ENCODE data around the gene PAQR8. TPM values are rescaled to one million over a fixed set of nuclear protein-coding genes. Genes with fewer than 3 reads are reported as not detected.
"Not testable (repeated sequence)": the region's sequence is repeated elsewhere in the genome, so short reads cannot be mapped to it uniquely, and the experiment has no call there.

The PAQR8 gene
- total and polyA plus RNA-seq, 5 donors from 2014 or later, result 5.4 to 18.5 (median 13.2) TPM

- Histone ChIP-seq H3K27ac (ENCODE audit: insufficient read depth, low read length, poor library complexity, severe bottlenecking) (no peak overlapping the region), H3K27me3 (ENCODE audit: control insufficient read depth, insufficient read depth, low read length) (peaks cover 4% of the 10 kb centered on the region), H3K36me3 (ENCODE audit: control insufficient read depth, insufficient read depth, low read length) (no peaks in the 10 kb centered on the region), H3K9me3 (ENCODE audit: control insufficient read depth in 2 of 2, low read length in 2 of 2) (no peaks in the 10 kb centered on the region), H3K4me3 (ENCODE audit: low read depth, low read length) (no peak overlapping the region), H3K4me1 (ENCODE audit: control insufficient read depth, insufficient read depth, low read length, poor library complexity, severe bottlenecking) (peaks cover 7% of the 10 kb centered on the region)
- no peak for DNase-seq
- no peaks in the 10 kb centered on the region for H3K9me3 Mint-ChIP-seq
- H3K4me3 Mint-ChIP-seq, result no peak overlapping the region
- peaks cover 0 to 4% (median 0%) of the 10 kb centered on the region in 4 donors for H3K4me1 Mint-ChIP-seq
- H3K36me3 Mint-ChIP-seq, result no peaks in the 10 kb centered on the region
- no peak overlapping the region for H3K27ac Mint-ChIP-seq
- ATAC-seq (ENCODE audit: low read depth in 2 of 2), result no peak
- peaks cover 5% of the 10 kb centered on the region for H3K27me3 Mint-ChIP-seq
Observed at GRCh38 chr6:52423448-52423847, 61.5 kb downstream of the PAQR8 start.

- no peaks in the 10 kb centered on the region for H3K36me3 ChIP-seq (ENCODE audit: control insufficient read depth, insufficient read depth, low read length)
- no peak for DNase-seq
- Mint-ChIP-seq H3K27ac (no peak overlapping the region), H3K9me3 (no peaks in the 10 kb centered on the region), H3K4me3 (no peak overlapping the region), H3K36me3 (no peaks in the 10 kb centered on the region), H3K4me1 (no peaks in the 10 kb centered on the region), H3K27me3 (peaks cover 5% of the 10 kb centered on the region)
- no peak overlapping the region for H3K27ac ChIP-seq (ENCODE audit: insufficient read depth, low read length, poor library complexity, severe bottlenecking)
- H3K27me3 ChIP-seq (ENCODE audit: control insufficient read depth, insufficient read depth, low read length), result peaks cover 4% of the 10 kb centered on the region
- H3K4me3 ChIP-seq (ENCODE audit: low read depth, low read length), result no peak overlapping the region
- no peaks in the 10 kb centered on the region for H3K9me3 ChIP-seq (ENCODE audit: control insufficient read depth in 2 of 2, low read length in 2 of 2)
- ATAC-seq (ENCODE audit: low read depth in 2 of 2), result no peak
- H3K4me1 ChIP-seq (ENCODE audit: control insufficient read depth, insufficient read depth, low read length, poor library complexity, severe bottlenecking), result peaks cover 7% of the 10 kb centered on the region
Observed at GRCh38 chr6:52423971-52424381, 62.0 kb downstream of the PAQR8 start.

- no peaks in the 10 kb centered on the region for H3K4me1 Mint-ChIP-seq
- Histone ChIP-seq H3K4me3 (ENCODE audit: low read depth, low read length) (no peak overlapping the region), H3K4me1 (ENCODE audit: control insufficient read depth, insufficient read depth, low read length, poor library complexity, severe bottlenecking) (peaks cover 7% of the 10 kb centered on the region), H3K27me3 (ENCODE audit: control insufficient read depth, insufficient read depth, low read length) (peaks cover 4% of the 10 kb centered on the region), H3K36me3 (ENCODE audit: control insufficient read depth, insufficient read depth, low read length) (no peaks in the 10 kb centered on the region), H3K27ac (ENCODE audit: insufficient read depth, low read length, poor library complexity, severe bottlenecking) (no peak overlapping the region), H3K9me3 (ENCODE audit: control insufficient read depth in 2 of 2, low read length in 2 of 2) (no peaks in the 10 kb centered on the region)
- H3K27ac Mint-ChIP-seq, result no peak overlapping the region
- H3K36me3 Mint-ChIP-seq, result no peaks in the 10 kb centered on the region
- H3K4me3 Mint-ChIP-seq, result no peak overlapping the region
- H3K9me3 Mint-ChIP-seq, result no peaks in the 10 kb centered on the region
- ATAC-seq (ENCODE audit: low read depth in 2 of 2) (no peak), DNase-seq (no peak)
- H3K27me3 Mint-ChIP-seq, result peaks cover 5% of the 10 kb centered on the region
Observed at GRCh38 chr6:52424513-52424912, 62.6 kb downstream of the PAQR8 start.

GRCh38 chr6:52426667-52427066 lies 64.7 kb downstream of the PAQR8 start:
- Histone ChIP-seq H3K27me3 (ENCODE audit: control insufficient read depth, insufficient read depth, low read length) (peaks cover 2% of the 10 kb centered on the region), H3K4me1 (ENCODE audit: control insufficient read depth, insufficient read depth, low read length, poor library complexity, severe bottlenecking) (no peaks in the 10 kb centered on the region), H3K27ac (ENCODE audit: insufficient read depth, low read length, poor library complexity, severe bottlenecking) (no peak overlapping the region), H3K9me3 (ENCODE audit: control insufficient read depth in 2 of 2, low read length in 2 of 2) (no peaks in the 10 kb centered on the region), H3K4me3 (ENCODE audit: low read depth, low read length) (no peak overlapping the region), H3K36me3 (ENCODE audit: control insufficient read depth, insufficient read depth, low read length) (no peaks in the 10 kb centered on the region)
- H3K9me3 Mint-ChIP-seq, result peaks cover 0 to 2% (median 0%) of the 10 kb centered on the region in 7 donors
- no peak for DNase-seq
- no peak overlapping the region for H3K4me3 Mint-ChIP-seq
- H3K27me3 Mint-ChIP-seq, result peaks cover 14% of the 10 kb centered on the region
- peaks cover 3% of the 10 kb centered on the region for H3K36me3 Mint-ChIP-seq
- ATAC-seq (ENCODE audit: low read depth in 2 of 2), result no peak
- peaks cover 0 to 6% (median 3%) of the 10 kb centered on the region in 4 donors for H3K4me1 Mint-ChIP-seq
- no peak overlapping the region for H3K27ac Mint-ChIP-seq

GRCh38 chr6:52433294-52433693 lies 71.3 kb downstream of the PAQR8 start:
- H3K27me3 ChIP-seq (ENCODE audit: control insufficient read depth, insufficient read depth, low read length); H3K4me3 ChIP-seq (ENCODE audit: low read depth, low read length); H3K9me3 ChIP-seq (ENCODE audit: control insufficient read depth in 2 of 2, low read length in 2 of 2); DNase-seq; H3K9me3 Mint-ChIP-seq; H3K4me3 Mint-ChIP-seq; H3K27ac ChIP-seq (ENCODE audit: insufficient read depth, low read length, poor library complexity, severe bottlenecking); H3K4me1 Mint-ChIP-seq; H3K4me1 ChIP-seq (ENCODE audit: control insufficient read depth, insufficient read depth, low read length, poor library complexity, severe bottlenecking); ATAC-seq (ENCODE audit: low read depth in 2 of 2); H3K36me3 ChIP-seq (ENCODE audit: control insufficient read depth, insufficient read depth, low read length): not testable (repeated sequence)
- H3K27ac Mint-ChIP-seq, result peak overlapping the region in 2 of 3 donors; percentile 3 to 9
- peaks cover 15% of the 10 kb centered on the region for H3K27me3 Mint-ChIP-seq
- peaks cover 12% of the 10 kb centered on the region for H3K36me3 Mint-ChIP-seq

- no peaks in the 10 kb centered on the region for H3K27me3 ChIP-seq (ENCODE audit: control insufficient read depth, insufficient read depth, low read length)
- peaks cover 0 to 6% (median 3%) of the 10 kb centered on the region in 4 donors for H3K4me1 Mint-ChIP-seq
- no peak overlapping the region for H3K4me3 Mint-ChIP-seq
- peaks cover 12% of the 10 kb centered on the region for H3K36me3 Mint-ChIP-seq
- H3K36me3 ChIP-seq (ENCODE audit: control insufficient read depth, insufficient read depth, low read length), result no peaks in the 10 kb centered on the region
- H3K4me3 ChIP-seq (ENCODE audit: low read depth, low read length), result no peak overlapping the region
- H3K4me1 ChIP-seq (ENCODE audit: control insufficient read depth, insufficient read depth, low read length, poor library complexity, severe bottlenecking), result no peaks in the 10 kb centered on the region
- no peak overlapping the region for H3K27ac ChIP-seq (ENCODE audit: insufficient read depth, low read length, poor library complexity, severe bottlenecking)
- peaks cover 9% of the 10 kb centered on the region for H3K27me3 Mint-ChIP-seq
- DNase-seq (no peak), ATAC-seq (ENCODE audit: low read depth in 2 of 2) (no peak)
- peaks cover 0 to 1% (median 0%) of the 10 kb centered on the region in 7 donors for H3K9me3 Mint-ChIP-seq
- no peak overlapping the region for H3K27ac Mint-ChIP-seq
- H3K9me3 ChIP-seq (ENCODE audit: control insufficient read depth in 2 of 2, low read length in 2 of 2), result no peaks in the 10 kb centered on the region
Observed at GRCh38 chr6:52435345-52435744, 73.4 kb downstream of the PAQR8 start.

GRCh38 chr6:52438926-52439325 lies 77.0 kb downstream of the PAQR8 start:
- peaks cover 9% of the 10 kb centered on the region for H3K36me3 Mint-ChIP-seq
- H3K4me3 Mint-ChIP-seq, result no peak overlapping the region
- H3K27ac Mint-ChIP-seq, result no peak overlapping the region

GRCh38 chr6:52454556-52454955 lies 92.6 kb downstream of the PAQR8 start:
- Mint-ChIP-seq H3K9me3 (peaks cover 2 to 22% (median 6%) of the 10 kb centered on the region in 7 donors), H3K27ac (no peak overlapping the region), H3K36me3 (peaks cover 13% of the 10 kb centered on the region), H3K4me3 (no peak overlapping the region), H3K27me3 (peaks cover 4% of the 10 kb centered on the region), H3K4me1 (peaks cover 0 to 4% (median 0%) of the 10 kb centered on the region in 4 donors)
- Histone ChIP-seq H3K27me3 (ENCODE audit: control insufficient read depth, insufficient read depth, low read length) (no peaks in the 10 kb centered on the region), H3K9me3 (ENCODE audit: control insufficient read depth in 2 of 2, low read length in 2 of 2) (peaks cover 6 to 15% of the 10 kb centered on the region in 2 experiments), H3K4me3 (ENCODE audit: low read depth, low read length) (no peak overlapping the region), H3K4me1 (ENCODE audit: control insufficient read depth, insufficient read depth, low read length, poor library complexity, severe bottlenecking) (no peaks in the 10 kb centered on the region), H3K27ac (ENCODE audit: insufficient read depth, low read length, poor library complexity, severe bottlenecking) (no peak overlapping the region), H3K36me3 (ENCODE audit: control insufficient read depth, insufficient read depth, low read length) (no peaks in the 10 kb centered on the region)
- ATAC-seq (ENCODE audit: low read depth in 2 of 2), result no peak
- DNase-seq, result no peak

More at GRCh38 chr6:52438926-52439325, 77.0 kb downstream of the PAQR8 start:
- Histone ChIP-seq H3K4me3 (ENCODE audit: low read depth, low read length) (no peak overlapping the region), H3K27me3 (ENCODE audit: control insufficient read depth, insufficient read depth, low read length) (no peaks in the 10 kb centered on the region), H3K9me3 (ENCODE audit: control insufficient read depth in 2 of 2, low read length in 2 of 2) (no peaks in the 10 kb centered on the region), H3K4me1 (ENCODE audit: control insufficient read depth, insufficient read depth, low read length, poor library complexity, severe bottlenecking) (no peaks in the 10 kb centered on the region), H3K27ac (ENCODE audit: insufficient read depth, low read length, poor library complexity, severe bottlenecking) (no peak overlapping the region), H3K36me3 (ENCODE audit: control insufficient read depth, insufficient read depth, low read length) (no peaks in the 10 kb centered on the region)
- Mint-ChIP-seq H3K4me1 (no peaks in the 10 kb centered on the region), H3K27me3 (peaks cover 5% of the 10 kb centered on the region), H3K9me3 (peaks cover 0 to 1% (median 0%) of the 10 kb centered on the region in 7 donors)
- no peak for ATAC-seq (ENCODE audit: low read depth in 2 of 2)
- no peak for DNase-seq
